CD14-positive monocyte (primary cell): ENCODE results near the gene LTBP1. TPM values are rescaled to one million over a fixed set of nuclear protein-coding genes. Genes with fewer than 3 reads are reported as not detected.

Source experiments
- DNase-seq, 3 donors: peaks; one replicate each; pipeline ENCODE4 v3.0.0-alpha.2; 2011 to 2022
- H2AFZ ChIP-seq: 2 replicates; pipeline ENCODE4 v1.6.0; 2012; ENCODE audit warnings: mild to moderate bottlenecking, low read depth, low read length, inconsistent platforms; ENCODE audit not compliant: insufficient read depth, poor library complexity, severe bottlenecking
- H3K27ac ChIP-seq, 2 donors: 1 replicate in 1 of 2; 2 replicates in 1 of 2; pipeline ENCODE4 v1.5.1; 2012 to 2013; ENCODE audit warnings: low read length in 2 of 2, control low read depth in 1 of 2, inconsistent platforms in 1 of 2, low read depth in 1 of 2, mild to moderate bottlenecking in 1 of 2
- H3K27me3 ChIP-seq, 2 donors: one replicate each; pipeline versions ENCODE4 v1.6.0 to v1.6.1; 2011 to 2013; ENCODE audit warnings: low read length in 2 of 2; ENCODE audit not compliant: control insufficient read depth in 2 of 2, insufficient read depth in 2 of 2
- H3K36me3 ChIP-seq, 2 donors: replicated peaks in 1 of 2; 1 replicate in 1 of 2; 2 replicates in 1 of 2; pipeline versions ENCODE4 v1.5.1 to v1.6.1; 2012 to 2013; ENCODE audit warnings: low read length in 2 of 2, control low read depth in 1 of 2, inconsistent platforms in 1 of 2, mild to moderate bottlenecking in 1 of 2; ENCODE audit not compliant: insufficient read depth in 2 of 2, control insufficient read depth in 1 of 2
- H3K4me1 ChIP-seq, 2 donors: 1 replicate in 1 of 2; 2 replicates in 1 of 2; pipeline versions ENCODE4 v1.5.1 to v1.6.1; 2012 to 2013; ENCODE audit warnings: low read length in 2 of 2, control low read depth in 1 of 2, inconsistent platforms in 1 of 2, mild to moderate bottlenecking in 1 of 2, moderate library complexity in 1 of 2; ENCODE audit not compliant: insufficient read depth in 2 of 2, control insufficient read depth in 1 of 2
- H3K4me2 ChIP-seq: replicated peaks from 2 replicates; pipeline ENCODE3; 2012; ENCODE audit warnings: low read length, moderate library complexity, mild to moderate bottlenecking; ENCODE audit not compliant: poor library complexity, severe bottlenecking; ENCODE audit errors: extremely low read depth
- H3K4me3 ChIP-seq, 3 experiments: fragments of 200-600 bp in 1 of 3; sonication (generic) in 1 of 3; replicated peaks in 1 of 3; 1 replicate in 2 of 3; 2 replicates in 1 of 3; pipeline ENCODE4 v1.5.1; 2011 to 2013; ENCODE audit warnings: low read length in 3 of 3, mild to moderate bottlenecking in 3 of 3, control low read depth in 2 of 3, low read depth in 2 of 3, inconsistent platforms in 1 of 3, moderate library complexity in 1 of 3
- H3K79me2 ChIP-seq: 2 replicates; pipeline ENCODE4 v1.6.0; 2012; ENCODE audit warnings: mild to moderate bottlenecking, control low read depth, inconsistent platforms, low read length, moderate library complexity; ENCODE audit not compliant: insufficient read depth
- H3K9ac ChIP-seq: 2 replicates; pipeline ENCODE4 v1.6.0; 2017; ENCODE audit warnings: low read length, mild to moderate bottlenecking; ENCODE audit not compliant: insufficient read depth, poor library complexity, severe bottlenecking
- H3K9me3 ChIP-seq, 2 donors: replicated peaks in 1 of 2; 1 replicate in 1 of 2; 2 replicates in 1 of 2; pipeline versions ENCODE4 v1.5.1 to v1.6.1; 2012 to 2013; ENCODE audit warnings: low read length in 2 of 2, control low read depth in 1 of 2; ENCODE audit not compliant: control insufficient read depth in 1 of 2, insufficient read depth in 1 of 2
- H4K20me1 ChIP-seq: 2 replicates; pipeline ENCODE4 v1.6.0; 2012; ENCODE audit warnings: mild to moderate bottlenecking, low read length, control low read depth, moderate library complexity; ENCODE audit not compliant: insufficient read depth
- H3K27ac Mint-ChIP-seq, 7 donors: one replicate each; pipeline ENCODE4 v1.8.0; 2020; ENCODE audit warnings: mild to moderate bottlenecking in 7 of 7, mixed read lengths in 7 of 7, moderate library complexity in 6 of 7, inconsistent platforms in 2 of 7
- H3K27me3 Mint-ChIP-seq, 3 donors: one replicate each; pipeline ENCODE4 v1.8.0; 2021 to 2022; ENCODE audit warnings: low read depth in 3 of 3, mild to moderate bottlenecking in 3 of 3, mixed read lengths in 3 of 3, moderate library complexity in 3 of 3, inconsistent platforms in 1 of 3
- H3K36me3 Mint-ChIP-seq, 2 donors: one replicate each; pipeline ENCODE4 v1.8.0; 2020; ENCODE audit warnings: mixed read lengths in 2 of 2, inconsistent platforms in 1 of 2, mild to moderate bottlenecking in 1 of 2
- H3K4me1 Mint-ChIP-seq: one replicate; pipeline ENCODE4 v1.8.0; 2020; ENCODE audit warnings: mild to moderate bottlenecking, mixed read lengths
- H3K4me3 Mint-ChIP-seq, 2 donors: one replicate each; pipeline ENCODE4 v1.8.0; 2020; ENCODE audit warnings: mild to moderate bottlenecking in 2 of 2, mixed read lengths in 2 of 2, moderate library complexity in 1 of 2
- H3K9me3 Mint-ChIP-seq, 7 donors: one replicate each; pipeline ENCODE4 v1.8.0; 2020 to 2022; ENCODE audit warnings: mixed read lengths in 7 of 7, mild to moderate bottlenecking in 6 of 7, moderate library complexity in 6 of 7, inconsistent platforms in 2 of 7
- WGBS: methylation state at CpG from one replicate; pipeline ENCODE4 v1.1.5; 2013; ENCODE audit warnings: missing lambda C conversion rate; ENCODE audit not compliant: insufficient coverage; 5-methylcytosine and 5-hydroxymethylcytosine counted together
- intact Hi-C, 2 donors: fragments of 100-400 bp; cut with micrococcal nuclease; formaldehyde crosslinking; loops; one replicate each; pipeline versions ENCODE4 v1.15.0 to v1.15.1; 2023
- polyA plus RNA-seq, 3 donors: library from polyadenylated mRNA; depleted of rRNA in 1 of 3; unstranded in 2 of 3; stranded (reverse) in 1 of 3; fragments of 300-500 nt in 2 of 3; fragments of >200 nt in 1 of 3; fragmentation: Illumina TruSeq in 2 of 3; gene quantifications; 1 replicate in 2 of 3; 2 replicates in 1 of 3; pipeline ENCODE4 v1.2.3, GENCODE V29; 2012 to 2021
- TF ChIP-seq, protein P1 (sequence below): fragments of 200-600 bp; IDR thresholded peaks from one replicate; pipeline ENCODE4 v1.8.0; 2022; ENCODE audit warnings: antibody characterized with exemption, mild to moderate bottlenecking

Gene LTBP1
- polyA plus RNA-seq, 3 donors: 0.18 to 0.24 TPM; not detected in 1

DNA sequence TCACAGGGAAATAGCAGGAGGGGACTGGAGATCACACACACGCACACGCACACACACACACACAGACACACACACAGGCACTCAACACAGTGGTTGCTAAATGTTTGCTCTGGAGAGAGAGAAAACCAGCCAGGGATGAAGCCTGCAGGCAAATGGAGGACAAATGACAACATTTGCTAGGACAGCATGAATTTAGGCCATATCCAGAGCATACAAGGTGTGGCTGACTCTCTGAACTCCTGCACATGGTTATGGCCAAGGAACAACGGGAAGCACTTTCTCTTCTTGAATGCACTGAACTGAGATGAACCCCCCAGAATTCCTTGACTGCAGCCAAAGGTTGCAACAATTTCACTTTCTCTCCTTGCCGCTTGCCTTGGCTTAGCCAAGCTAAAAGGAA, 299.7 kb downstream of the LTBP1 start:
- Mint-ChIP-seq H3K27me3 (no peaks in the 10 kb centered on the region), H3K27ac (no peak overlapping the region), H3K4me1 (no peaks in the 10 kb centered on the region), H3K36me3 (no peaks in the 10 kb centered on the region), H3K9me3 (peaks cover 0 to 2% (median 0%) of the 10 kb centered on the region in 7 donors), H3K4me3 (no peak overlapping the region)
- WGBS: 100% methylated on average over 1 of the region's 4 CpGs
- Histone ChIP-seq H3K36me3 (no peaks in the 10 kb centered on the region), H3K4me3 (no peak overlapping the region), H3K9ac (no peak overlapping the region), H3K4me1 (no peaks in the 10 kb centered on the region), H3K9me3 (no peaks in the 10 kb centered on the region), H3K79me2 (no peaks in the 10 kb centered on the region), H3K4me2 (no peak overlapping the region), H3K27me3 (no peaks in the 10 kb centered on the region), H3K27ac (no peak overlapping the region), H4K20me1 (no peaks in the 10 kb centered on the region), H2AFZ (no peak overlapping the region)
- intact Hi-C loops: no loop called here
- DNase-seq: no peak
- TF ChIP-seq, protein P1, sequence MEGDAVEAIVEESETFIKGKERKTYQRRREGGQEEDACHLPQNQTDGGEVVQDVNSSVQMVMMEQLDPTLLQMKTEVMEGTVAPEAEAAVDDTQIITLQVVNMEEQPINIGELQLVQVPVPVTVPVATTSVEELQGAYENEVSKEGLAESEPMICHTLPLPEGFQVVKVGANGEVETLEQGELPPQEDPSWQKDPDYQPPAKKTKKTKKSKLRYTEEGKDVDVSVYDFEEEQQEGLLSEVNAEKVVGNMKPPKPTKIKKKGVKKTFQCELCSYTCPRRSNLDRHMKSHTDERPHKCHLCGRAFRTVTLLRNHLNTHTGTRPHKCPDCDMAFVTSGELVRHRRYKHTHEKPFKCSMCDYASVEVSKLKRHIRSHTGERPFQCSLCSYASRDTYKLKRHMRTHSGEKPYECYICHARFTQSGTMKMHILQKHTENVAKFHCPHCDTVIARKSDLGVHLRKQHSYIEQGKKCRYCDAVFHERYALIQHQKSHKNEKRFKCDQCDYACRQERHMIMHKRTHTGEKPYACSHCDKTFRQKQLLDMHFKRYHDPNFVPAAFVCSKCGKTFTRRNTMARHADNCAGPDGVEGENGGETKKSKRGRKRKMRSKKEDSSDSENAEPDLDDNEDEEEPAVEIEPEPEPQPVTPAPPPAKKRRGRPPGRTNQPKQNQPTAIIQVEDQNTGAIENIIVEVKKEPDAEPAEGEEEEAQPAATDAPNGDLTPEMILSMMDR: no peak

- H3K4me1 ChIP-seq: no peaks in the 10 kb centered on the region
- TF ChIP-seq, protein P1: no peak
- H3K4me1 Mint-ChIP-seq: no peaks in the 10 kb centered on the region
Measured at GRCh38 chr2:33247365-33247764, 300.6 kb downstream of the LTBP1 start.

More at GRCh38 chr2:33247365-33247764, 300.6 kb downstream of the LTBP1 start:
- H3K79me2 ChIP-seq: no peaks in the 10 kb centered on the region
- H3K27ac ChIP-seq: no peak overlapping the region
- no peak for DNase-seq
- no peaks in the 10 kb centered on the region for H3K36me3 Mint-ChIP-seq
- H3K4me2 ChIP-seq: no peak overlapping the region
- no peaks in the 10 kb centered on the region for H3K36me3 ChIP-seq
- H3K27me3 Mint-ChIP-seq: no peaks in the 10 kb centered on the region
- WGBS: no CpG with 5 or more reads among the region's 1 CpG
- intact Hi-C loops: no loop called here
- no peak overlapping the region for H3K9ac ChIP-seq
- H3K9me3 Mint-ChIP-seq: peaks cover 0 to 2% (median 0%) of the 10 kb centered on the region in 7 donors
- H3K27me3 ChIP-seq: no peaks in the 10 kb centered on the region
- no peaks in the 10 kb centered on the region for H3K9me3 ChIP-seq
- no peak overlapping the region for H3K4me3 ChIP-seq
- H2AFZ ChIP-seq: no peak overlapping the region
- H4K20me1 ChIP-seq: no peaks in the 10 kb centered on the region
- H3K27ac Mint-ChIP-seq: no peak overlapping the region
- H3K4me3 Mint-ChIP-seq: no peak overlapping the region
